ENCODE results near the gene IKZF3. TPM values are rescaled to one million over a fixed set of nuclear protein-coding genes. Genes with fewer than 3 reads are reported as not detected.

IKZF3 gene
- total RNA-seq, 2 donors from 2014 or later, result 0.37 to 0.51 TPM

DNA sequence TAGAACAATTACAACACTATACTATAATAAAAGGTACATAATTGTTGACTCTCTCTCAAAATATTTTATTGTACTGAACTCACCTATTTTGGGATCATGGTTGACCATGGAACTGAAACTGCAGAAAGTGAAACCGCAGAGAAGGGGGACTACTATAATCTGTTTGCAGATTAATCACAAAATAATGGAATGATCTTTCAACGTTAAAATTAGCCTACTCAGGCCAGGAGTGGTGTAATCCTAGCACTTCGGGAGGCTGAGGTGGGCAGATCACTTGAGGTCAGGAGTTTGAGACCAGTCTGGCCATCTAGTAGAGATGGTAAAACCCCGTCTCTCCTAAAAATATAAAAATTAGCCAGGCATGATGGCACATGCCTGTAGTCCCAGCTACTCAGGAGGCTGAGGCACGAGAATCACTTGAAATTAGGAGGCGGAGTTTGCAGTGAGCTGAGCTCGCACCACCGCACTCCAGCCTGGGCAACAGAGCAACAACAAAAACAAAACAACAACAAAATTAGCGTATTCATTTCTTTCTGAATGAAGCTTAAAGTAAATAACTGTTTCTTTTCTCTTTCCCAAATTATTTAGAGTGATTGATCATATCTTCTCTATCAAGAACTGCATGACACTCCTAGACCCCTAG lies 45.6 kb downstream of the IKZF3 start:
- Histone ChIP-seq H3K4me1 (no peaks in the 10 kb centered on the region), H3K4me3 (no peak overlapping the region), H3K9me3 (peaks cover 0 to 7% of the 10 kb centered on the region in 2 donors), H3K36me3 (no peaks in the 10 kb centered on the region), H3K27ac (no peak overlapping the region), H3K27me3 (no peaks in the 10 kb centered on the region)
- TF ChIP-seq, protein P1, sequence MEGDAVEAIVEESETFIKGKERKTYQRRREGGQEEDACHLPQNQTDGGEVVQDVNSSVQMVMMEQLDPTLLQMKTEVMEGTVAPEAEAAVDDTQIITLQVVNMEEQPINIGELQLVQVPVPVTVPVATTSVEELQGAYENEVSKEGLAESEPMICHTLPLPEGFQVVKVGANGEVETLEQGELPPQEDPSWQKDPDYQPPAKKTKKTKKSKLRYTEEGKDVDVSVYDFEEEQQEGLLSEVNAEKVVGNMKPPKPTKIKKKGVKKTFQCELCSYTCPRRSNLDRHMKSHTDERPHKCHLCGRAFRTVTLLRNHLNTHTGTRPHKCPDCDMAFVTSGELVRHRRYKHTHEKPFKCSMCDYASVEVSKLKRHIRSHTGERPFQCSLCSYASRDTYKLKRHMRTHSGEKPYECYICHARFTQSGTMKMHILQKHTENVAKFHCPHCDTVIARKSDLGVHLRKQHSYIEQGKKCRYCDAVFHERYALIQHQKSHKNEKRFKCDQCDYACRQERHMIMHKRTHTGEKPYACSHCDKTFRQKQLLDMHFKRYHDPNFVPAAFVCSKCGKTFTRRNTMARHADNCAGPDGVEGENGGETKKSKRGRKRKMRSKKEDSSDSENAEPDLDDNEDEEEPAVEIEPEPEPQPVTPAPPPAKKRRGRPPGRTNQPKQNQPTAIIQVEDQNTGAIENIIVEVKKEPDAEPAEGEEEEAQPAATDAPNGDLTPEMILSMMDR (IDR thresholded peaks at IDR 0.05), result no peak
- DNase-seq (ENCODE audit: low spot score), result no peak

DNA sequence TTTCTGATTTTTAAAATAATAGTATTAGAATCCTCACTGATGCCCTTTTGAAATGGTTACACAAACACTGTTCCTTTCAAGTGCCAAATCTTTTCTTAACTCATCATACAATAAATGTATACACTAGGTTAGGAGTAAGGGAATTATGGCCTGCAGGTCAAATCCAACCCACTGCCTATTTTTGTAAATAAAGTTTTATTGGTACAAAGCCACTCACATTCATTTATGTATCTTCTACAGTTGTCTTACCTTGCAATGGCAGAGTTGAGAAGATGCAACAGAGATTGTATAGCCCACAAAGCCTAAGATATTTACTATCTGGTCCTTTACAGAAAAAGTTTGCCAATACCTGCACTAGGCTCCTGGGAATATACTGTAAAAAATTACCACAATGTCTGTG lies 47.8 kb downstream of the IKZF3 start:
- DNase-seq (ENCODE audit: low spot score), result no peak
- no peaks in the 10 kb centered on the region for H3K27me3 ChIP-seq

DNA sequence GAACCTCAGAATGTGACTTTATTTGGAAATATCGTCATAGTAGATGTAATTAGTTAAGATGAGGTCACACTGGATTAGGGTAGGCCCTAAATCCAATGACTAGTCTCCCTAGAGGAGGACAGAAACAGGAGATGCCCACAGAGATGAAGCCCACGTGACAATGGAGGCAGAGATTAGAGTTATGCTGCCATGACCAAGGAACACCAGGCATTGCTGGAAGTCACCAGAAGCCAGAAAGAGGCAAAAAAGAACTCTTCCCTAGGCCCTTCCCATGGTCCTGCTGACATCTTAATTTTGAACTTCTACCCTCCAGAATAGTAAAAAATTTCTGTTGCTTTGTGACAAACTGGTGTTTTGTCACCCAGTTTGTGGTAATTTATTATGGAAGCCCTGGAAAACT lies 49.6 kb downstream of the IKZF3 start:
- no peaks in the 10 kb centered on the region for H3K9me3 ChIP-seq
- no peak overlapping the region for H3K27ac ChIP-seq
- no peaks in the 10 kb centered on the region for H3K27me3 ChIP-seq

More for the DNA sequence above, 47.8 kb downstream of the IKZF3 start:
- Histone ChIP-seq H3K4me1 (no peaks in the 10 kb centered on the region), H3K36me3 (no peaks in the 10 kb centered on the region), H3K4me3 (no peak overlapping the region), H3K9me3 (no peaks in the 10 kb centered on the region), H3K27ac (no peak overlapping the region)
- TF ChIP-seq, protein P1 (IDR thresholded peaks at IDR 0.05), result no peak

DNA sequence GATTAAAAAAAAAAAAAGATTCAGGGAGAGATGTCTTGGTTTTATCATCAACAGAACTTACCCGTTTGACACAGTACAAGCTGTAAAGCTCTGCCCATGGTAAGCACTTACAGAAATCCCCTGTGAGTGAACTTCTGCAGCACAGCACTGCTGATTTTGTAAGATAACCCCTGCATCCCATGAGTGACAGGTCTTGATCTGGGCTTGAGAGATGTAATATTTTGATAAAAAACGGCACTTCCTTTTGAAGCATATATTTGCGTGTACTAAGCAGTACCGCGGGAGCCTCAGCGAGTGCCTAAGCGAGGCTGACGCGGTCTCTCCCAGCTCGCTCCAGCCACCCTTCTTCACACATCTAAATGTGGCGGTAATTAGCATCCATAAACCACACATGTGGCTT lies 50.5 kb downstream of the IKZF3 start:
- H3K4me3 ChIP-seq, result no peak overlapping the region
- no peaks in the 10 kb centered on the region for H3K27me3 ChIP-seq
- DNase-seq (ENCODE audit: low spot score), result no peak
- no peaks in the 10 kb centered on the region for H3K9me3 ChIP-seq
- H3K27ac ChIP-seq, result no peak overlapping the region
- H3K4me1 ChIP-seq, result no peaks in the 10 kb centered on the region
- H3K36me3 ChIP-seq, result no peaks in the 10 kb centered on the region
- TF ChIP-seq, protein P1 (IDR thresholded peaks at IDR 0.05), result no peak

More for the DNA sequence above, 49.6 kb downstream of the IKZF3 start:
- no peaks in the 10 kb centered on the region for H3K4me1 ChIP-seq
- no peak for DNase-seq (ENCODE audit: low spot score)
- H3K36me3 ChIP-seq, result no peaks in the 10 kb centered on the region
- TF ChIP-seq, protein P1 (IDR thresholded peaks at IDR 0.05), result no peak
- H3K4me3 ChIP-seq, result no peak overlapping the region

DNA sequence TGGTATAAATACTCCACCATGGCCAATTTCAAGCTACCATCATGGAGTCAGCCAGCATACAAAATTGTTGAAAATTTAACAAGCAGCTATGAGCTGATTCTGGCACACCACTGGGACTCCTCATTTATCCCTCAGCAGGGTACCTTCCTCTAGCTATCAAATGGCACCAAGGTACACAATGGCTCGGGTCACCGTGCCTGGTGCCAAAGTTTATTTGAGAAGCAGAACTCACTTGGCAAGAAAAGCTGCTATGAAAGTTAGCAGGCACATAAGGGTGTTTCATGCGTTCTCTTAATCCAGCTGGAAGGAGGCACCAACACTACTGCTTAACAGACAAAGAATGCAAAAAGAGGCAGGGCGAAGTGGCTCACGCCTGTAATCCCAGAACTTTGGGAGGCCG lies 51.6 kb downstream of the IKZF3 start:
- Histone ChIP-seq H3K27ac (no peak overlapping the region), H3K4me3 (no peak overlapping the region), H3K4me1 (no peaks in the 10 kb centered on the region), H3K9me3 (no peaks in the 10 kb centered on the region), H3K36me3 (no peaks in the 10 kb centered on the region), H3K27me3 (no peaks in the 10 kb centered on the region)
- TF ChIP-seq, protein P1 (IDR thresholded peaks at IDR 0.05), result no peak
- no peak for DNase-seq (ENCODE audit: low spot score)

Measured in right atrium auricular region (tissue), 2 donors.